Vagina (tissue), 2 donors: ENCODE measurements around the gene ADGRG6. TPM values are rescaled to one million over a fixed set of nuclear protein-coding genes. Genes with fewer than 3 reads are reported as not detected.

Source experiments
- DNase-seq, 2 donors: peaks; one replicate each; pipeline ENCODE4 v3.0.0-alpha.2; 2017; ENCODE audit errors: extremely low spot score in 2 of 2
- H3K27ac ChIP-seq: fragments of 200-600 bp; sonication (generic); one replicate; pipeline ENCODE4 v1.5.1; 2019
- H3K27me3 ChIP-seq: fragments of 200-600 bp; sonication (generic); one replicate; pipeline ENCODE4 v1.5.1; 2019
- H3K36me3 ChIP-seq, 2 donors: fragments of 200-600 bp; sonication (generic); one replicate each; pipeline ENCODE4 v1.5.1; 2017 to 2019
- H3K4me1 ChIP-seq: fragments of 200-600 bp; sonication (generic); one replicate; pipeline ENCODE4 v1.5.1; 2019
- H3K4me3 ChIP-seq, 2 donors: fragments of 200-600 bp; sonication (generic); 1 replicate in 1 of 2; 2 replicates in 1 of 2; pipeline ENCODE4 v1.5.1; 2016 to 2019
- H3K9me3 ChIP-seq: fragments of 200-600 bp; sonication (generic); one replicate; pipeline ENCODE4 v1.5.1; 2019
- POLR2A ChIP-seq, 2 donors: fragments of 450-650 bp; IDR thresholded peaks; one replicate each; pipeline ENCODE4 v1.6.1; 2017; ENCODE audit warnings: antibody characterized with exemption in 2 of 2, mild to moderate bottlenecking in 2 of 2, moderate library complexity in 2 of 2
- POLR2AphosphoS5 ChIP-seq, 2 donors: sonication (generic); formaldehyde crosslinking; IDR thresholded peaks; one replicate each; pipeline ENCODE4 v1.9.0; 2017; ENCODE audit warnings: antibody characterized with exemption in 2 of 2, mild to moderate bottlenecking in 2 of 2, low read depth in 1 of 2; ENCODE audit not compliant: insufficient read depth in 1 of 2
- intact Hi-C: fragments of 100-400 bp; cut with DNase I; formaldehyde crosslinking; loops from one replicate; pipeline ENCODE4 v1.15.1; 2023
- total RNA-seq: library from RNA; depleted of rRNA; stranded (reverse); fragments of >200 nt; gene quantifications from one replicate; pipeline ENCODE4 v1.2.3, GENCODE V29; 2016
- TF ChIP-seq, protein P1 (sequence below), 3 experiments: fragments of 450-650 bp in 2 of 3; fragments of 200-600 bp in 1 of 3; sonication (generic) in 1 of 3; IDR thresholded peaks; one replicate each; pipeline ENCODE4 v1.5.1; 2017 to 2019; ENCODE audit warnings: antibody characterized with exemption in 3 of 3, mild to moderate bottlenecking in 2 of 3, moderate library complexity in 2 of 3

ADGRG6 gene
- total RNA-seq, 1 donor from 2014 or later: 22.6 TPM

DNA sequence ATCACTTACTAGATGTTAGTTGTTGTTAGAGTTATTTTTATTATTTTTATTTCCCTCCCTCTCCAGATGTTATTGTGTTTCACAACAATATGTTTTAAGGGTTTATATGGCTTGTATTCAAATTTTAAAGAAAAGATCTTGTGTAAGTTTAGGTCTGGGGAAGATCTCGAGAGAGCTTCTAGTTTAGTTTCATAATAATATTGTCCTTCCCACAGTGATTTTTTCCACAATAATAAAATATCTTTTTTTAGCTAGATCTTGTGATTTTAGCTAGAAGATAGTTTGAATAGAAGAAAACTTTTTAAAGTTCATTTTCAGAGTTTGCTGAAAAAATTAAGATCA is 55.0 kb downstream of the ADGRG6 start:
- Histone ChIP-seq H3K36me3 (no peaks in the 10 kb centered on the region), H3K4me3 (no peak overlapping the region), H3K9me3 (no peaks in the 10 kb centered on the region), H3K4me1 (no peaks in the 10 kb centered on the region), H3K27ac (no peak overlapping the region), H3K27me3 (no peaks in the 10 kb centered on the region)
- TF ChIP-seq POLR2AphosphoS5 (IDR thresholded peaks at IDR 0.05; ENCODE audit: insufficient read depth in 1 of 2, low read depth in 1 of 2): no peak
- TF ChIP-seq, protein P1, sequence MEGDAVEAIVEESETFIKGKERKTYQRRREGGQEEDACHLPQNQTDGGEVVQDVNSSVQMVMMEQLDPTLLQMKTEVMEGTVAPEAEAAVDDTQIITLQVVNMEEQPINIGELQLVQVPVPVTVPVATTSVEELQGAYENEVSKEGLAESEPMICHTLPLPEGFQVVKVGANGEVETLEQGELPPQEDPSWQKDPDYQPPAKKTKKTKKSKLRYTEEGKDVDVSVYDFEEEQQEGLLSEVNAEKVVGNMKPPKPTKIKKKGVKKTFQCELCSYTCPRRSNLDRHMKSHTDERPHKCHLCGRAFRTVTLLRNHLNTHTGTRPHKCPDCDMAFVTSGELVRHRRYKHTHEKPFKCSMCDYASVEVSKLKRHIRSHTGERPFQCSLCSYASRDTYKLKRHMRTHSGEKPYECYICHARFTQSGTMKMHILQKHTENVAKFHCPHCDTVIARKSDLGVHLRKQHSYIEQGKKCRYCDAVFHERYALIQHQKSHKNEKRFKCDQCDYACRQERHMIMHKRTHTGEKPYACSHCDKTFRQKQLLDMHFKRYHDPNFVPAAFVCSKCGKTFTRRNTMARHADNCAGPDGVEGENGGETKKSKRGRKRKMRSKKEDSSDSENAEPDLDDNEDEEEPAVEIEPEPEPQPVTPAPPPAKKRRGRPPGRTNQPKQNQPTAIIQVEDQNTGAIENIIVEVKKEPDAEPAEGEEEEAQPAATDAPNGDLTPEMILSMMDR (IDR thresholded peaks at IDR 0.05): no peak
- TF ChIP-seq POLR2A (IDR thresholded peaks at IDR 0.05): no peak
- no peak for DNase-seq
- intact Hi-C loops: no loop called here

DNA sequence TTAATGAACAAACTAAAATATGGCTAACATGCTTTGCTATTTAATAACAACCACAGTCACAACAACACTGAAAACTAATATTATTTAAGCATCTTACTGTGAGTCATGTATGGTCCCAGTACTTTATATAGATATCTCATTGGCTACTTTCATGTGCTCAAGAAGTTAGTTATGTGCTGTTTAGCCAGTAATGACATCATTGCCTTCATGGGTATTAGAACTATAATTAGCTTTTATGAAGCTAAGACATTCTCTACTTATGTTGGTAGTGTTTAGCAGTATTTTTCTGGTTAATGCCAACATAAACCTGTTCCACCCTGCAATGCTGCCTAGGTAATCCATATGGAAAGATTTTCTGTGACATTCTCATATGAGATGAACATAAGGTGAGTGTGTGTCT is 56.1 kb downstream of the ADGRG6 start:
- Histone ChIP-seq H3K27me3 (no peaks in the 10 kb centered on the region), H3K4me1 (no peaks in the 10 kb centered on the region), H3K27ac (no peak overlapping the region), H3K4me3 (no peak overlapping the region), H3K36me3 (no peaks in the 10 kb centered on the region), H3K9me3 (no peaks in the 10 kb centered on the region)
- no peak for DNase-seq
- TF ChIP-seq, protein P1 (IDR thresholded peaks at IDR 0.05): no peak
- TF ChIP-seq POLR2A (IDR thresholded peaks at IDR 0.05) (no peak), POLR2AphosphoS5 (IDR thresholded peaks at IDR 0.05; ENCODE audit: insufficient read depth in 1 of 2, low read depth in 1 of 2) (no peak)
- intact Hi-C loops: no loop called here

DNA sequence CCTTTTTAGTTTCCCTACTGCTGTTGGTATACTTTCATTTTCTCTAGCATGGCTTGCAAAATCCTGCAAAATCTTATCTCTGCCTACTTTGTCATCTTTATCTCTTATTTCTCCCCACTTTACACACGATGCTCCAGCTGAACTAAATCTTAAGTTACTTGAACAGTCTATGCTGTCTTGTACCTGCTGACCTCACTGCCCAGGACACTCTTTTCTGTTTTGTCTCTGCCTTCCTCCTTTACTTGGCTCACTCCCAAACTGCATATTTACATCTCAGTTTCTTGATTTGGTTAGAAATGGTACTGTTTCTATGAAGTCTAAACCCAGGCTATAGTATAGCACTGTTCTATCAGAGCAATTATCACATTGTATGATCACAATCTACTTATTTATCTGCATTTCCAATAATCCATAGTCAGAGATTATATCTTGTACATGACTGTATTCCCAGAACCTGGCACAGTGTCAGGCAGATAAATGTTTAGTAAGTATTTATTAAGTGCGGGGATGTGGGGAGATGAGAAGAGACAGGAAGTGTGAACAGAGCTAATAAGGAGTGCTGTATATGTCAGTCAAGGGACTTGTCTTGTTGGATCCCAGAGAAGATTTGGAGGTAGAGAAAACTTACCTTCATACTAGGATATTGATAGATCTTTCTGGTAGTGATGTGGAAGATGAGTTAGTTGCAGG is 57.6 kb downstream of the ADGRG6 start:
- Histone ChIP-seq H3K9me3 (no peaks in the 10 kb centered on the region), H3K36me3 (no peaks in the 10 kb centered on the region), H3K4me1 (no peaks in the 10 kb centered on the region), H3K27me3 (no peaks in the 10 kb centered on the region), H3K27ac (no peak overlapping the region), H3K4me3 (no peak overlapping the region)
- DNase-seq: no peak
- intact Hi-C loops: no loop called here
- TF ChIP-seq POLR2A (IDR thresholded peaks at IDR 0.05) (no peak), POLR2AphosphoS5 (IDR thresholded peaks at IDR 0.05; ENCODE audit: insufficient read depth in 1 of 2, low read depth in 1 of 2) (no peak)
- TF ChIP-seq, protein P1 (IDR thresholded peaks at IDR 0.05): no peak

DNA sequence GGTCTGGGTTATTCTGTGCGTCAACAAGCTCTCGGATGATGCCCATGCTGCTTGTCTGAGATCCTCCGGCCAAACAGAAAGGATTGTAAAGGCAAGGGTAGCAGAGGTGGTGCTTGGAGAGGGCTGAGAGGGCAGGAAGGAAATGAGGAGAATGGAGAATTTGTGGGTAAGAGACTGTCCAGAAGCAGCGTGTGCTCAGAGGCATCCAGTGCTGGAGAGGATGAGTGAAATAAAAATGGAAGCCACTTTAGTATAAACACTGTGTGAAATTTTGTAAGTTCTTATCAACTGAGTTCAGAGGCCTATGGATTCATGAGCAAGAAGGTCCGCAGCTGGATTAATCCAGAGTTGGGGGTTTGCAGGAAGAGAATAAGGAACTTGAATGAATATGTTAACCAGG is 59.5 kb downstream of the ADGRG6 start:
- Histone ChIP-seq H3K4me1 (no peaks in the 10 kb centered on the region), H3K4me3 (no peak overlapping the region), H3K9me3 (no peaks in the 10 kb centered on the region), H3K27me3 (no peaks in the 10 kb centered on the region), H3K27ac (no peak overlapping the region), H3K36me3 (no peaks in the 10 kb centered on the region)
- DNase-seq: no peak
- intact Hi-C loops: no loop called here
- TF ChIP-seq, protein P1 (IDR thresholded peaks at IDR 0.05): no peak
- TF ChIP-seq POLR2AphosphoS5 (IDR thresholded peaks at IDR 0.05; ENCODE audit: insufficient read depth in 1 of 2, low read depth in 1 of 2) (no peak), POLR2A (IDR thresholded peaks at IDR 0.05) (no peak)
